Measurements from ENCODE around the gene ECHDC1.

GRCh38 chr6:127328043-127328609 lies 15.3 kb downstream of the ECHDC1 start:
- TF ChIP-seq, protein P1, sequence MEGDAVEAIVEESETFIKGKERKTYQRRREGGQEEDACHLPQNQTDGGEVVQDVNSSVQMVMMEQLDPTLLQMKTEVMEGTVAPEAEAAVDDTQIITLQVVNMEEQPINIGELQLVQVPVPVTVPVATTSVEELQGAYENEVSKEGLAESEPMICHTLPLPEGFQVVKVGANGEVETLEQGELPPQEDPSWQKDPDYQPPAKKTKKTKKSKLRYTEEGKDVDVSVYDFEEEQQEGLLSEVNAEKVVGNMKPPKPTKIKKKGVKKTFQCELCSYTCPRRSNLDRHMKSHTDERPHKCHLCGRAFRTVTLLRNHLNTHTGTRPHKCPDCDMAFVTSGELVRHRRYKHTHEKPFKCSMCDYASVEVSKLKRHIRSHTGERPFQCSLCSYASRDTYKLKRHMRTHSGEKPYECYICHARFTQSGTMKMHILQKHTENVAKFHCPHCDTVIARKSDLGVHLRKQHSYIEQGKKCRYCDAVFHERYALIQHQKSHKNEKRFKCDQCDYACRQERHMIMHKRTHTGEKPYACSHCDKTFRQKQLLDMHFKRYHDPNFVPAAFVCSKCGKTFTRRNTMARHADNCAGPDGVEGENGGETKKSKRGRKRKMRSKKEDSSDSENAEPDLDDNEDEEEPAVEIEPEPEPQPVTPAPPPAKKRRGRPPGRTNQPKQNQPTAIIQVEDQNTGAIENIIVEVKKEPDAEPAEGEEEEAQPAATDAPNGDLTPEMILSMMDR (IDR thresholded peaks at IDR 0.05 in 8 of 11, conservative IDR thresholded peaks at IDR 0.05 in 3 of 11), result no peak
- no peak for TF ChIP-seq POLR2AphosphoS5 (IDR thresholded peaks at IDR 0.05)

All from spleen (tissue), 7 donors.